ENCODE results near the gene ADAM17.

GRCh38 chr2:9573013-9573720 is 17.5 kb upstream of the ADAM17 start:
- TF ChIP-seq CTCF (IDR thresholded peaks at IDR 0.05) (no peak), POLR2A (IDR thresholded peaks at IDR 0.05) (no peak)
